ENCODE data around the gene KRT82. TPM values are rescaled to one million over a fixed set of nuclear protein-coding genes. Genes with fewer than 3 reads are reported as not detected.

The KRT82 gene
- total and polyA plus RNA-seq, 2 of the 8 experiments (the other 6 are each of a cell fraction or from before 2014, with no cell fraction given) = not detected

DNA sequence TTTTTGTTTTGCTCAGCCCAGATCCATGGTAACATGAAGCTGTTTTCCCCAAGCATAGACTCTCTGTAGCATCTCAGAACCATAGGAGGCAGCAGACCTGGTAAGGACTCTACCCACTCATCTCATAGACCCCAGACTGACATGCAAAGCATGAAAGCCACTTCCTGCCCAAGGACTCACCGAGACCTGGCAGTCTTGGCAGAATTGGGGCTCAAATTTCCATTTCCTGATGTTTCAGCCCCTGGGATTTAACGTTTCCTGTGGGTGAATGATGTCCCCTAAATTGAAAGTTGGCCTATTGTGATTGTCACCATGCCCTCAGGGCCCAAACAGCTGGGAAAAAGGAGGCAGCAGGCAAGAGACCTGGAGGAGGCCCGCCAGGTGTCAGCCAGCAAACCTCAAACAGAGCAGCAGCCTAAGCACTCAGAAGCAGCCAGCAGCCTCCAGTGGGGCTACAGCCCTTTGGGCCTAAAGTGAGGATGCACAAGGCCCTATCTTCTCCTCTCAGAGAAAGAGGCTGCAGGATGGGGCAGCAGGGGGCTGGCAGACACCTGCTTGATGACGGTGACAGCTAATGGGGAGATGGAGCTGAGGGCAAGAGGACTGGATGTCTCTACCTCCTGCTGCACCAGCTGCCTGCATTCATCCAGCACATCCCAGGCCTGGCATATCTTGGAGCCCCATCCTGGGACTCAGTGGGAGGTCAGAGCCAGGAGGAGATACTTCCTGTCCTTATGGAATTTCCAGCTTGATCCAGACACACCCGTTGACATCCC is 47.4 kb downstream of the KRT82 start:
- DNase-seq (ENCODE audit: low read depth in 1 of 2, low spot score in 2 of 2) = no peak
- Histone ChIP-seq H3K27me3 (replicated peaks in 1 of 4; ENCODE audit: control insufficient read depth in 3 of 4, extremely low read depth in 1 of 4, insufficient read depth in 3 of 4, low read length in 3 of 4) (no peaks in the 10 kb centered on the region), H4K8ac (ENCODE audit: extremely low read depth, insufficient read depth, low read length) (no peak overlapping the region; the same call in 1 of the 2 replicates), H2BK20ac (ENCODE audit: low read length) (no peak overlapping the region), H3K23ac (ENCODE audit: insufficient read length) (no peak overlapping the region), H2AK5ac (ENCODE audit: low read depth, low read length) (no peak overlapping the region), H3K4me1 (replicated peaks in 1 of 4; ENCODE audit: control insufficient read depth in 3 of 4, insufficient read depth in 4 of 4, low read length in 3 of 4) (no peaks in the 10 kb centered on the region), H4K5ac (ENCODE audit: insufficient read length, low read depth, low read length) (no peak overlapping the region), H3K18ac (ENCODE audit: extremely low read depth, low read length) (no peak overlapping the region), H2AFZ (ENCODE audit: low read length) (no peak overlapping the region), H3K23me2 (ENCODE audit: low read depth, low read length) (no peaks in the 10 kb centered on the region), H4K91ac (replicated peaks; ENCODE audit: insufficient read length, low read length) (no peak overlapping the region), H3K14ac (ENCODE audit: insufficient read length) (no peak overlapping the region), H2BK120ac (replicated peaks; ENCODE audit: low read depth, low read length) (no peak overlapping the region), H2BK15ac (ENCODE audit: low read length) (no peak overlapping the region), H3K9me3 (ENCODE audit: insufficient read depth in 2 of 2, low read depth in 1 of 2, low read length in 1 of 2) (no peaks in the 10 kb centered on the region; a peak in 1 of 4 replicates), H3K79me1 (ENCODE audit: low read depth, low read length) (no peaks in the 10 kb centered on the region), H4K20me1 (replicated peaks in 1 of 2; ENCODE audit: control insufficient read depth in 1 of 2, insufficient read depth in 2 of 2, low read length in 2 of 2) (no peaks in the 10 kb centered on the region), H3K4ac (replicated peaks; ENCODE audit: insufficient read length, low read depth, low read length) (no peak overlapping the region), H3K79me2 (ENCODE audit: control insufficient read depth in 1 of 2, insufficient read depth in 2 of 2, low read length in 2 of 2) (no peaks in the 10 kb centered on the region), H2BK5ac (ENCODE audit: low read depth, low read length) (no peak overlapping the region), H3K56ac (replicated peaks; ENCODE audit: insufficient read length, low read depth, low read length) (no peak overlapping the region), H3K4me2 (ENCODE audit: insufficient read depth in 1 of 2, low read depth in 2 of 2, low read length in 2 of 2) (no peak overlapping the region), H3K9ac (replicated peaks in 1 of 4; ENCODE audit: extremely low read depth in 1 of 4, low read depth in 3 of 4, low read length in 3 of 4) (no peak overlapping the region), H2BK12ac (ENCODE audit: low read depth, low read length) (0 out of 2 replicates have a peak overlapping the region, but pooled peaks have one; percentile 27), H3K4me3 (ENCODE audit: extremely low read depth in 1 of 4, insufficient read depth in 2 of 4, low read depth in 3 of 4, low read length in 4 of 4) (no peak overlapping the region), H3K27ac (ENCODE audit: low read depth, low read length) (no peak overlapping the region), H3K36me3 (ENCODE audit: control insufficient read depth in 2 of 4, insufficient read depth in 4 of 4, low read length in 3 of 4) (no peaks in the 10 kb centered on the region)
- WGBS, 2 experiments (ENCODE audit: extremely low coverage in 1 of 2, insufficient coverage in 1 of 2, insufficient read length in 1 of 2, insufficient replicate concordance in 2 of 2, low coverage in 1 of 2, low lambda C conversion rate in 2 of 2, missing lambda C conversion rate in 1 of 2) = 85% methylated on average over 5 of the region's 5 CpGs; no CpG with 5 or more reads in 1 of the 2 experiments
- no peak for FAIRE-seq
- ChIA-PET POLR2A (ENCODE audit: partially characterized antibody) (no interaction called here), CTCF (ENCODE audit: partially characterized antibody) (interaction anchor here (0.8 to 4.3 kb wide), 19 partner anchors 9 to 526 kb away, joined by 3 to 23 read pairs (median 3); partner anchors contain the start of gene KRT85)
- no peak for TF ChIP-seq BCL11A (IDR thresholded peaks at IDR 0.05; ENCODE audit: low read depth in 2 of 2, low read length in 2 of 2)
- no peak for TF ChIP-seq CBX5 (IDR thresholded peaks at IDR 0.05; ENCODE audit: low read depth, low read length)
- no peak for TF ChIP-seq ASH2L (IDR thresholded peaks at IDR 0.05; ENCODE audit: low read length)
- no peak for TF ChIP-seq TEAD4 (IDR thresholded peaks at IDR 0.05; ENCODE audit: low read depth, low read length)
- TF ChIP-seq KDM1A (IDR thresholded peaks at IDR 0.05; ENCODE audit: borderline replicate concordance, low read length) = no peak
- TF ChIP-seq SIX5 (IDR thresholded peaks at IDR 0.05; ENCODE audit: low read depth, low read length) = no peak
- TF ChIP-seq CHD1 (IDR thresholded peaks at IDR 0.05; ENCODE audit: low read depth, low read length) = no peak
- no peak for TF ChIP-seq FOSL1 (IDR thresholded peaks at IDR 0.05; ENCODE audit: insufficient read depth, low read depth, low read length)
- no peak for TF ChIP-seq RBBP5 (IDR thresholded peaks at IDR 0.05; ENCODE audit: borderline replicate concordance, low read depth, low read length)
- TF ChIP-seq CHD2 (IDR thresholded peaks at IDR 0.05; ENCODE audit: low read length) = no peak
- no peak for TF ChIP-seq SP1 (IDR thresholded peaks at IDR 0.05; ENCODE audit: low read depth, low read length)
- TF ChIP-seq POU5F1 (IDR thresholded peaks at IDR 0.05; ENCODE audit: low read depth, low read length) = no peak
- no peak for TF ChIP-seq SP2 (IDR thresholded peaks at IDR 0.05; ENCODE audit: low read length)
- no peak for TF ChIP-seq BACH1 (IDR thresholded peaks at IDR 0.05; ENCODE audit: low read length)
- TF ChIP-seq YY1 (IDR thresholded peaks at IDR 0.05; ENCODE audit: low read depth, low read length) = no peak
